ENCODE results near the gene FBXW9. TPM values are rescaled to one million over a fixed set of nuclear protein-coding genes. Genes with fewer than 3 reads are reported as not detected.

Gene FBXW9
- total RNA-seq, 1 experiment from 2014 or later = 15.4 TPM

- H3K27me3 ChIP-seq (replicated peaks; ENCODE audit: insufficient read depth, low read depth, low read length, poor library complexity) = no peaks in the 10 kb centered on the region
- peaks cover 21% of the 10 kb centered on the region for H3K4me1 ChIP-seq (ENCODE audit: insufficient read depth, low read length, poor library complexity, severe bottlenecking)
- peak within 1 kb of the TSS; percentile 98 for H3K27ac ChIP-seq (ENCODE audit: low read depth, low read length, poor library complexity, severe bottlenecking)
- intact Hi-C loops (cut with micrococcal nuclease; ENCODE audit: unreplicated experiment) = loop anchor here (2.0 kb wide), 1 partner anchor 66 kb away; the partner anchor contains the start of gene THSD8
- ChIA-PET CTCF (interaction anchor here (0.6 to 1.6 kb wide), 4 partner anchors 14 to 372 kb away, joined by 3 to 8 read pairs (median 4); partner anchors contain the start of gene ZNF442), POLR2A (ENCODE audit: low non-redundant PET) (interaction anchor here (0.6 to 0.7 kb wide), 2 partner anchors 56 to 66 kb away, joined by 3 to 5 read pairs; no protein-coding TSS in a partner anchor)
- no peaks in the 10 kb centered on the region for H3K9me3 ChIP-seq (ENCODE audit: low read depth, low read length, poor library complexity, severe bottlenecking)
- peaks cover 14% of the 10 kb centered on the region for H3K36me3 ChIP-seq (ENCODE audit: insufficient read depth, low read length, poor library complexity, severe bottlenecking)
- DNase-seq (ENCODE audit: low spot score) = peak; percentile 99
- BruUV-seq (replicated peaks) = TSS peak; percentile 57
- TF ChIP-seq CTCF (conservative IDR thresholded peaks at IDR 0.05; ENCODE audit: low read depth, low read length) (no peak), EZH2 (IDR thresholded peaks at IDR 0.05; ENCODE audit: borderline replicate concordance, low read depth, low read length, poor library complexity, severe bottlenecking) (no peak)
- H3K4me3 ChIP-seq (ENCODE audit: low read depth, low read length, poor library complexity, severe bottlenecking) = peak within 1 kb of the TSS; percentile 69
Observed at GRCh38 chr19:12736995-12737834, 40.8 kb upstream of the FBXW9 start, which contains the start of gene GET3. TSS of gene GET3 (plus strand) at chr19:12737497. CDS start at chr19:12737506, 9 bp downstream.

DNA sequence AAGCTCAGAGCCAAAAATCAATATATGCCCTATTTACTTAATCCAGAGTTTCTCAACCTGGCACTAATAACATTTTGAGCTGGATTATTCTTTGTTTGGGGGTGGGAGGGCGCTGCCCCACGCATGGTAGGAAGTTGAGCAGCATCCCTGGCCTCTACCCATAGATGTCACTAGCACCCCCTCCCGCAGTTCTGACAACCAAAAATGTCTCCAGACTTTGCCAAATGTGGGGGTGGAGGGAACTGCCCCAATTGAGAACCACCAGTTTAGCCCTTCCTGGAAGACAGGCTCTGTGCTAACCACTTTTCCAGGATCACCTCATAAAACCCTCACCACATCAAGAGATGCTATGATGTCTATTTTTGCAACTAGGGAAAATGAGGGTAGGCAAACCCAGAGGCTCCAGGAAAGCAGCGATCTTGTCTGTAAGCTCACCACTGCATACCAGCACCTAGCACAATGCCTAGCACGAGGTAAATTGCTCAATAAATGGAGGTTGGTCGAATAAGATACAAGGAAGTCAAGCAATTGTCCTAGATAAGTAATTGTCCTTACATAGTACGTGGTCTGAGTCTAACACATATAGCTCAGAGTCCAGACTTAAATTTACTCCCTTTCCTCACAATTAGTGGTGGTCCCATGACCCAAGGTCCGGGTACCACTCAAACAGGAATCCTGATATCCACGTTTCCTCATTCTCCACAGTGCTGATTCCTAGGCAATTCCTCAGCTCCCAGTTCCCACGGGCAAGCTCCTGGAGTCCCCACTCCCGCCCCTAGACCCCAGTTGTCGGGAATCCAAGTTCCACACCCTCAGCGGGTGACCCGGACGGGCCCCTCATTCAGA is 37.2 kb upstream of the FBXW9 start:
- peaks cover 37% of the 10 kb centered on the region for H3K36me3 ChIP-seq (ENCODE audit: insufficient read depth, low read length, poor library complexity, severe bottlenecking)
- H3K4me3 ChIP-seq (ENCODE audit: low read depth, low read length, poor library complexity, severe bottlenecking) = peak overlapping the region; percentile 92
- BruUV-seq (replicated peaks) = no TSS peak
- H3K4me1 ChIP-seq (ENCODE audit: insufficient read depth, low read length, poor library complexity, severe bottlenecking) = peaks cover 21% of the 10 kb centered on the region
- H3K27me3 ChIP-seq (replicated peaks; ENCODE audit: insufficient read depth, low read depth, low read length, poor library complexity) = no peaks in the 10 kb centered on the region
- POLR2A ChIA-PET (ENCODE audit: low non-redundant PET) = interaction anchor here (0.6 kb wide), 1 partner anchor 24 kb away, joined by 3 read pairs; no protein-coding TSS in a partner anchor
- H3K9me3 ChIP-seq (ENCODE audit: low read depth, low read length, poor library complexity, severe bottlenecking) = no peaks in the 10 kb centered on the region
- TF ChIP-seq CTCF (conservative IDR thresholded peaks at IDR 0.05; ENCODE audit: low read depth, low read length) (peak; percentile 41), EZH2 (IDR thresholded peaks at IDR 0.05; ENCODE audit: borderline replicate concordance, low read depth, low read length, poor library complexity, severe bottlenecking) (no peak)
- H3K27ac ChIP-seq (ENCODE audit: low read depth, low read length, poor library complexity, severe bottlenecking) = peak overlapping the region; percentile 95
- DNase-seq (ENCODE audit: low spot score) = peak; percentile 73
- intact Hi-C loops (cut with micrococcal nuclease; ENCODE audit: unreplicated experiment) = no loop called here
- CTCF ChIA-PET = interaction anchor here (0.6 to 0.8 kb wide), 2 partner anchors 9 to 233 kb away, joined by 3 to 6 read pairs; partner anchors contain the start of gene TNPO2

GRCh38 chr19:12731337-12731736 is 34.9 kb upstream of the FBXW9 start:
- H3K4me3 ChIP-seq (ENCODE audit: low read depth, low read length, poor library complexity, severe bottlenecking) = no peak overlapping the region
- H3K27ac ChIP-seq (ENCODE audit: low read depth, low read length, poor library complexity, severe bottlenecking) = peak overlapping the region; percentile 23
- peaks cover 45% of the 10 kb centered on the region for H3K36me3 ChIP-seq (ENCODE audit: insufficient read depth, low read length, poor library complexity, severe bottlenecking)
- no peak for TF ChIP-seq CTCF (conservative IDR thresholded peaks at IDR 0.05; ENCODE audit: low read depth, low read length)
- TF ChIP-seq EZH2 (IDR thresholded peaks at IDR 0.05; ENCODE audit: borderline replicate concordance, low read depth, low read length, poor library complexity, severe bottlenecking) = no peak
- H3K9me3 ChIP-seq (ENCODE audit: low read depth, low read length, poor library complexity, severe bottlenecking) = no peaks in the 10 kb centered on the region
- no peaks in the 10 kb centered on the region for H3K27me3 ChIP-seq (replicated peaks; ENCODE audit: insufficient read depth, low read depth, low read length, poor library complexity)
- intact Hi-C loops (cut with micrococcal nuclease; ENCODE audit: unreplicated experiment) = no loop called here
- BruUV-seq (replicated peaks) = no TSS peak
- peaks cover 13% of the 10 kb centered on the region for H3K4me1 ChIP-seq (ENCODE audit: insufficient read depth, low read length, poor library complexity, severe bottlenecking)
- no peak for DNase-seq (ENCODE audit: low spot score)
- ChIA-PET CTCF (no interaction called here), POLR2A (ENCODE audit: low non-redundant PET) (no interaction called here)
